NB4 (cell line): ENCODE results near the gene RTBDN.

Experiments used
- MAX ChIP-seq: IDR thresholded peaks from 2 replicates; pipeline ENCODE4 v1.6.1; 2011; ENCODE audit warnings: low read depth, low read length
- MYC ChIP-seq: IDR thresholded peaks from 2 replicates; pipeline ENCODE4 v1.6.1; 2011; ENCODE audit warnings: low read depth, low read length
- POLR2A ChIP-seq: IDR thresholded peaks from 2 replicates; pipeline ENCODE4 v1.6.1; 2011; ENCODE audit warnings: mild to moderate bottlenecking; ENCODE audit not compliant: insufficient read length; ENCODE audit errors: extremely low read depth
- TF ChIP-seq, protein P1 (sequence below): IDR thresholded peaks from one replicate; pipeline ENCODE4 v1.5.1; 2012; ENCODE audit warnings: low read depth, low read length

DNA sequence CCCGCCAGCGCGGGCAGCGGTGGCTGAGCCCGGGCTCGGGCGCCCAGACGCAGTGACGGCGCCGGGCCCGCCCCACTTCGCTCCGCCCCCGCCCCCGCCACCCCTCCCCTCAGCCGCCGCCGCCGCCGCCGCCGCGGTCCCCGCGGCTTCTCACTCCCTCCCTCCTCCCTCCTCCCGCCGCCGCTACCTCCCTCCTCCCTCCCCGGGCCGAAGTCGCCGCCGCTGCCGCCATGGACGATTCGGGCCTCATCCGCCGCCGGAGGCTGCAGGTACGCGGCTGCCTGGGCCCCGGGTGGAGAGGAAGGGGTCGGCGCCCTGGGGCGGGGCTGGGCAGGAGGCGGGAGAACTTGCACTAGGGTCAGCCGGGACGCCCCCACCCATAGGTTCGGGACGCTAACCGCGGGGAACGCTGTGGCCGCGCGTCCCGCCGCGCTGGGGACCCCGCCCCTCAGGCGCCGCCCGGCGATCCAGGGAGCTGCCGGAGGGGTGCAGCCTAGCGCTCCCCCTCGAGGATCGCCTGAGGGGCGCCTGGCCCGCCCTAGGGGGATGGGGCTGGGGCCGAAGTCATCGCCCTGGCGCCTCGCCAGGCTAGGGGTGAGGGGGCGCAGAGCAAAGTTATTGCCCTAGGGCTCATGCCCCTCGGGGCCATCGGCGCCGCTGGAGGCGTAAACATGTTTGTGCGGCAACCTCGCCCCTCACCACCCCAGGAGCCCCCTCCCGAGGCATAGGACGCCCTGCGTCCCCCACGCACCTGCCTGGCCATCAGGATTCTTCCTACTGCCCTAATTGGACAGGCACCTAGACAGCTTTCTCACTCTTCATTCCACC lies 427 bp downstream of the RTBDN start:
- TF ChIP-seq POLR2A (no peak), MYC (no peak), MAX (no peak)
- TF ChIP-seq, protein P1, sequence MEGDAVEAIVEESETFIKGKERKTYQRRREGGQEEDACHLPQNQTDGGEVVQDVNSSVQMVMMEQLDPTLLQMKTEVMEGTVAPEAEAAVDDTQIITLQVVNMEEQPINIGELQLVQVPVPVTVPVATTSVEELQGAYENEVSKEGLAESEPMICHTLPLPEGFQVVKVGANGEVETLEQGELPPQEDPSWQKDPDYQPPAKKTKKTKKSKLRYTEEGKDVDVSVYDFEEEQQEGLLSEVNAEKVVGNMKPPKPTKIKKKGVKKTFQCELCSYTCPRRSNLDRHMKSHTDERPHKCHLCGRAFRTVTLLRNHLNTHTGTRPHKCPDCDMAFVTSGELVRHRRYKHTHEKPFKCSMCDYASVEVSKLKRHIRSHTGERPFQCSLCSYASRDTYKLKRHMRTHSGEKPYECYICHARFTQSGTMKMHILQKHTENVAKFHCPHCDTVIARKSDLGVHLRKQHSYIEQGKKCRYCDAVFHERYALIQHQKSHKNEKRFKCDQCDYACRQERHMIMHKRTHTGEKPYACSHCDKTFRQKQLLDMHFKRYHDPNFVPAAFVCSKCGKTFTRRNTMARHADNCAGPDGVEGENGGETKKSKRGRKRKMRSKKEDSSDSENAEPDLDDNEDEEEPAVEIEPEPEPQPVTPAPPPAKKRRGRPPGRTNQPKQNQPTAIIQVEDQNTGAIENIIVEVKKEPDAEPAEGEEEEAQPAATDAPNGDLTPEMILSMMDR: no peak
